ENCODE measurements around the gene COL6A3. TPM values are rescaled to one million over a fixed set of nuclear protein-coding genes. Genes with fewer than 3 reads are reported as not detected.

COL6A3 gene
- total RNA-seq, 2 donors from 2014 or later, result 61.6 to 103 TPM

GRCh38 chr2:237350597-237350996 is 63.4 kb downstream of the COL6A3 start:
- DNase-seq (ENCODE audit: low spot score), result no peak
- Histone ChIP-seq H3K4me1 (no peaks in the 10 kb centered on the region), H3K9me3 (no peaks in the 10 kb centered on the region), H3K4me3 (no peak overlapping the region), H3K36me3 (peaks cover 6% of the 10 kb centered on the region), H3K27ac (no peak overlapping the region), H3K27me3 (no peaks in the 10 kb centered on the region)
- no peak for TF ChIP-seq CTCF (IDR thresholded peaks at IDR 0.05)

- Histone ChIP-seq H3K4me3 (no peak overlapping the region), H3K36me3 (peaks cover 6% of the 10 kb centered on the region), H3K4me1 (no peaks in the 10 kb centered on the region), H3K27ac (no peak overlapping the region), H3K9me3 (no peaks in the 10 kb centered on the region), H3K27me3 (no peaks in the 10 kb centered on the region)
- no peak for DNase-seq (ENCODE audit: low spot score)
- TF ChIP-seq CTCF (IDR thresholded peaks at IDR 0.05), result no peak
Observed at GRCh38 chr2:237350070-237350469, 63.9 kb downstream of the COL6A3 start.

GRCh38 chr2:237348281-237348865 is 65.6 kb downstream of the COL6A3 start:
- H3K27me3 ChIP-seq, result no peaks in the 10 kb centered on the region
- TF ChIP-seq CTCF (IDR thresholded peaks at IDR 0.05), result no peak
- H3K36me3 ChIP-seq, result peaks cover 6% of the 10 kb centered on the region
- no peak overlapping the region for H3K4me3 ChIP-seq
- DNase-seq (ENCODE audit: low spot score), result no peak
- H3K27ac ChIP-seq, result no peak overlapping the region
- H3K4me1 ChIP-seq, result no peaks in the 10 kb centered on the region
- no peaks in the 10 kb centered on the region for H3K9me3 ChIP-seq

GRCh38 chr2:237345891-237346640 is 67.9 kb downstream of the COL6A3 start:
- Histone ChIP-seq H3K4me1 (no peaks in the 10 kb centered on the region), H3K27me3 (no peaks in the 10 kb centered on the region), H3K27ac (no peak overlapping the region), H3K9me3 (no peaks in the 10 kb centered on the region), H3K4me3 (no peak overlapping the region), H3K36me3 (peaks cover 7% of the 10 kb centered on the region)
- no peak for TF ChIP-seq CTCF (IDR thresholded peaks at IDR 0.05)
- no peak for DNase-seq (ENCODE audit: low spot score)

GRCh38 chr2:237345411-237345810 is 68.6 kb downstream of the COL6A3 start:
- Histone ChIP-seq H3K27ac (no peak overlapping the region), H3K36me3 (peaks cover 12% of the 10 kb centered on the region)
- TF ChIP-seq CTCF (IDR thresholded peaks at IDR 0.05), result no peak

More at GRCh38 chr2:237345411-237345810, 68.6 kb downstream of the COL6A3 start:
- Histone ChIP-seq H3K4me1 (no peaks in the 10 kb centered on the region), H3K27me3 (no peaks in the 10 kb centered on the region), H3K9me3 (no peaks in the 10 kb centered on the region), H3K4me3 (no peak overlapping the region)
- DNase-seq (ENCODE audit: low spot score), result no peak

Measured in right atrium auricular region (tissue), 2 donors.